Breast epithelium (tissue), 4 donors: ENCODE measurements around the gene FMN1. TPM values are rescaled to one million over a fixed set of nuclear protein-coding genes. Genes with fewer than 3 reads are reported as not detected.
"Not testable (repeated sequence)": the region's sequence is repeated elsewhere in the genome, so short reads cannot be mapped to it uniquely, and the experiment has no call there.

Experiments
- DNase-seq, 2 donors: peaks; one replicate each; pipeline ENCODE4 v3.0.0-alpha.2; 2019; ENCODE audit warnings: low spot score in 2 of 2
- H3K27ac ChIP-seq, 2 donors: fragments of 200-600 bp; sonication (generic) in 1 of 2; one replicate each; pipeline ENCODE4 v1.5.1; 2016 to 2019; ENCODE audit warnings: mild to moderate bottlenecking in 1 of 2
- H3K27me3 ChIP-seq, 2 donors: fragments of 200-600 bp; sonication (generic) in 1 of 2; one replicate each; pipeline versions ENCODE4 v1.5.1 to v1.6.0; 2017 to 2019; ENCODE audit warnings: control low read depth in 1 of 2, mild to moderate bottlenecking in 1 of 2
- H3K36me3 ChIP-seq: fragments of 200-600 bp; one replicate; pipeline ENCODE4 v1.5.1; 2019
- H3K4me1 ChIP-seq, 2 donors: fragments of 200-600 bp; sonication (generic); one replicate each; pipeline ENCODE4 v1.5.1; 2016 to 2019; ENCODE audit warnings: control low read depth in 1 of 2
- H3K4me3 ChIP-seq, 3 donors: fragments of 200-600 bp; sonication (generic); 1 replicate in 2 of 3; 2 replicates in 1 of 3; pipeline ENCODE4 v1.5.1; 2016 to 2019; ENCODE audit warnings: mild to moderate bottlenecking in 3 of 3, moderate library complexity in 2 of 3
- H3K9me3 ChIP-seq, 2 donors: fragments of 200-600 bp; sonication (generic) in 1 of 2; one replicate each; pipeline ENCODE4 v1.5.1; 2016 to 2019; ENCODE audit warnings: control low read depth in 1 of 2
- POLR2A ChIP-seq: fragments of 450-650 bp; IDR thresholded peaks from one replicate; pipeline ENCODE4 v1.6.1; 2016; ENCODE audit warnings: antibody characterized with exemption, mild to moderate bottlenecking, moderate library complexity
- POLR2AphosphoS5 ChIP-seq, 3 donors: sonication (generic); formaldehyde crosslinking; IDR thresholded peaks; one replicate each; pipeline ENCODE4 v1.6.1; 2017; ENCODE audit warnings: antibody characterized with exemption in 3 of 3
- intact Hi-C: fragments of 100-400 bp; cut with DNase I; formaldehyde crosslinking; loops from one replicate; pipeline ENCODE4 v1.15.1; 2023; ENCODE audit warnings: low total_unique reads
- total RNA-seq, 3 donors: library from RNA; depleted of rRNA; stranded (reverse); fragments of >200 nt; gene quantifications; one replicate each; pipeline ENCODE4 v1.1.0, GENCODE V29; 2016
- TF ChIP-seq, protein P1 (sequence below), 3 donors: fragments of 450-650 bp; IDR thresholded peaks; one replicate each; pipeline ENCODE4 v1.5.1; 2016 to 2017; ENCODE audit warnings: antibody characterized with exemption in 3 of 3, mild to moderate bottlenecking in 3 of 3, moderate library complexity in 3 of 3

FMN1 gene
- total RNA-seq, 3 donors from 2014 or later = 33.1 to 56.8 (median 50.7) TPM

DNA sequence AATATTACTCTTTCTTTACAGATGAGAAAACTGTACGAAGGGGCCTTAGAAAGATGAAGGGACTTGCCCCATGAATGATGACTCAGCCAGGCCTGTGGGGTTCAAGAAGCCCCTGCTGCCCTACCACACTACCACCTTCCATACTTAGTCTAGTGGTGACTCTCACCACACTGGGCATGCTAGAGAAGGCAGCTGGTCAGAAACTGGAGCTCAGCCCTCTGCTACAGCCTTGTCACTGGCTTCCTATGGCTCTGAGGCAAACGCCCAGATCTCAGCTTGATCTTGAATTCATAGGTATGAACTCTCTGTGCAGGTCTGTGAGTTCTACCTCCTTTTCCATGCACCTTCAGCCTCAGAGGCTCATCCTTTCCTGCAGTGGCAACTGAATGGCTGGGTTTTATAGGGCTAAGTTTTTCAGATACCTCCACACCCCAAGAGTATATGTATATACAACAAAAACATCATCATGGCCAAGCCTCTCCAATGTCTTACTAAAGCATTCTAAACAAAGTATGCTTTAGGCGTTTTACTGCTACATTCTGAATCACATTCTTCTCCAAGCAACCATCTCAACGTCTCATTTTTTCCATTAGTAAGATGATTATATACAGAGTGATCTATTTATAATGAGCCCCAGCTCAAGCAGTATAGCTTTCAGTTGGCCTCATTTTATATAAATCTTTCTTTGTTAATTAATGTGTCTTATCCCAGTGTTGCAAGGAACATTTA, 242.6 kb downstream of the FMN1 start:
- Histone ChIP-seq H3K9me3 (no peaks in the 10 kb centered on the region), H3K27me3 (no peaks in the 10 kb centered on the region), H3K4me3 (no peak overlapping the region), H3K4me1 (no peaks in the 10 kb centered on the region), H3K36me3 (no peaks in the 10 kb centered on the region), H3K27ac (no peak overlapping the region)
- intact Hi-C loops = no loop called here
- DNase-seq = no peak
- TF ChIP-seq POLR2A (no peak), POLR2AphosphoS5 (IDR thresholded peaks at IDR 0.05) (no peak)
- TF ChIP-seq, protein P1, sequence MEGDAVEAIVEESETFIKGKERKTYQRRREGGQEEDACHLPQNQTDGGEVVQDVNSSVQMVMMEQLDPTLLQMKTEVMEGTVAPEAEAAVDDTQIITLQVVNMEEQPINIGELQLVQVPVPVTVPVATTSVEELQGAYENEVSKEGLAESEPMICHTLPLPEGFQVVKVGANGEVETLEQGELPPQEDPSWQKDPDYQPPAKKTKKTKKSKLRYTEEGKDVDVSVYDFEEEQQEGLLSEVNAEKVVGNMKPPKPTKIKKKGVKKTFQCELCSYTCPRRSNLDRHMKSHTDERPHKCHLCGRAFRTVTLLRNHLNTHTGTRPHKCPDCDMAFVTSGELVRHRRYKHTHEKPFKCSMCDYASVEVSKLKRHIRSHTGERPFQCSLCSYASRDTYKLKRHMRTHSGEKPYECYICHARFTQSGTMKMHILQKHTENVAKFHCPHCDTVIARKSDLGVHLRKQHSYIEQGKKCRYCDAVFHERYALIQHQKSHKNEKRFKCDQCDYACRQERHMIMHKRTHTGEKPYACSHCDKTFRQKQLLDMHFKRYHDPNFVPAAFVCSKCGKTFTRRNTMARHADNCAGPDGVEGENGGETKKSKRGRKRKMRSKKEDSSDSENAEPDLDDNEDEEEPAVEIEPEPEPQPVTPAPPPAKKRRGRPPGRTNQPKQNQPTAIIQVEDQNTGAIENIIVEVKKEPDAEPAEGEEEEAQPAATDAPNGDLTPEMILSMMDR (IDR thresholded peaks at IDR 0.05) = no peak

DNA sequence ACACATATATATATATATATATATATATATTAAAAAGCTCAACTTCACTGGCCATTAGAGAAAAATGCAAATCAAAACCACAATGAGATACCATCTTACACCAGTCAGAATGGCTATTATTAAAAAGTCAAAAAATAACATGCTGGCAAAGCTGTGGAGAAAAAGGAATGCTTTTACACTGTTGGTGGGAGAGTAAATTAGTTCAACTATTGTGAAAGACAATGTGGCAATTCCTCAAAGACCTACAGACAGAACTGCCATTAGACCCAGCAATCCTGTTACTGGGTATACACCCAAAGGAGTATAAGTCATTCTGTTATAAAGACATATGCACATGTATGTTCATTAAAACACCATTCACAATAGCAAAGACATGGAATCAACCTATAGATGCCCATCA, 244.5 kb downstream of the FMN1 start:
- H3K4me1 ChIP-seq, H3K9me3 ChIP-seq, H3K27me3 ChIP-seq, H3K4me3 ChIP-seq, intact Hi-C loops, H3K27ac ChIP-seq, H3K36me3 ChIP-seq, DNase-seq: not testable (repeated sequence)

DNA sequence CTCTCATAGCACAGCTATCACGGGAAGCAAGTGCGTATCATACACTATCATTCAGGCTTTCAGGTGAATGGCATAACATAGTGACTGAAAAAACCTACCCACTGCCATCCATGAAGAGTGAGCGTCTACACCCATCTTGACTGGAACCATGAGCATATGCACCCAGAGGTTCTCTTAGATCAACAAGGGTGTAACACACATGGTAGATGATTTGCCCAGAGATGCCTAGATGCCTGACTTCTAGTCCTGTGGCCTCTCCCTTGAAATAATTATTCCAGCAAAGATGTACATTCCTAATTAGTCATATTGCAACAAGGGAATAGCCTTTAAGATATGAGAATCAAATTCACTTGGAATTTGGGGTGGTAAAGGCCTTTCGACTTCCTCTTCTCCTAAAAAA, 248.3 kb downstream of the FMN1 start:
- Histone ChIP-seq H3K4me3 (no peak overlapping the region), H3K27ac (no peak overlapping the region), H3K9me3 (no peaks in the 10 kb centered on the region), H3K27me3 (no peaks in the 10 kb centered on the region), H3K4me1 (no peaks in the 10 kb centered on the region), H3K36me3 (no peaks in the 10 kb centered on the region)
- no peak for DNase-seq
- intact Hi-C loops = no loop called here
- no peak for TF ChIP-seq POLR2A
- TF ChIP-seq, protein P1 (IDR thresholded peaks at IDR 0.05) = no peak
- no peak for TF ChIP-seq POLR2AphosphoS5 (IDR thresholded peaks at IDR 0.05)

DNA sequence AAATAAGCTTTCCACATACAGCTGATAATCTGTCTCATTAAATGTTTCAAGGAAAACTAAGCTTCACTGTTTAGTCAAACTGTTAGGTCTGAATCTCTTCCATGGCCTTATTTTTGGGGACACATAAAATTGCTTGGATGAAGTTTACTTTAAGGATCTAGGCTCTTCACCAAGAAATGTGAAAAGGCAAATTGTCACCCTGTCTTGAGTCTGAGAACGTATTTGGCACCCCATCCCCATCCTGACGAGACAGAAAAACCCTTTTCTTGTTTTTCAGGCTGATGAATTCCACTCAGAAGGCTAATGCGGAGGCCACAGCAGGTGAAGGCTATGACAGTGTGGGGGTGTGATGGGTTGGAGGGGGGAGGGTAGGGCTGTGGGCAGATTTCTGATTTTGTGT, 250.1 kb downstream of the FMN1 start:
- no peak overlapping the region for H3K27ac ChIP-seq
- TF ChIP-seq POLR2A = no peak
- TF ChIP-seq POLR2AphosphoS5 (IDR thresholded peaks at IDR 0.05) = no peak
- TF ChIP-seq, protein P1 (IDR thresholded peaks at IDR 0.05) = no peak
- no peak overlapping the region for H3K4me3 ChIP-seq
- H3K4me1 ChIP-seq = no peaks in the 10 kb centered on the region
- DNase-seq = no peak
- intact Hi-C loops = no loop called here
- H3K27me3 ChIP-seq = no peaks in the 10 kb centered on the region
- H3K36me3 ChIP-seq = no peaks in the 10 kb centered on the region
- no peaks in the 10 kb centered on the region for H3K9me3 ChIP-seq

DNA sequence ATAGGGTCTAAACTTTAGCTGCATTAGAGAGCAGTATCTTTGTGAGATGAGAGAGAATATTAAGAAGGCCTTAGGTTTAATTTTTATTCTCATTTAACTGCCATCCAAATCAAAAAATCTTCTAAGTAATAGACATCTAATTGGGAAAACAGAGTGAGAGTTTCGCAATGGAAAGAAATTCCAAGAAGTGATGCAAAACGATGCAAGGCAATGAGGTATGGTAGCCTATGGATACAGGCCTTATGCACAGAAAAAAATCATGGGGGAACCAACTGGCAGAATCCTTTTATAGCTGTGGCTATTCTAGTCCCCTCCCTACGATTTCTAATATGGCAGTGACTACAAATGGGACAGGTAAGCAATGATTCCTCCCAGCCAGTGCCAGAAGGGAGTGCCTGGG, 250.8 kb downstream of the FMN1 start:
- Histone ChIP-seq H3K27me3 (no peaks in the 10 kb centered on the region), H3K4me1 (no peaks in the 10 kb centered on the region), H3K36me3 (no peaks in the 10 kb centered on the region), H3K4me3 (no peak overlapping the region), H3K9me3 (no peaks in the 10 kb centered on the region), H3K27ac (no peak overlapping the region)
- intact Hi-C loops = no loop called here
- no peak for TF ChIP-seq POLR2A
- TF ChIP-seq, protein P1 (IDR thresholded peaks at IDR 0.05) = no peak
- TF ChIP-seq POLR2AphosphoS5 (IDR thresholded peaks at IDR 0.05) = no peak
- no peak for DNase-seq
